NCI-H187 treated with DMSO at 0.1 percent for 48 hours (cell line): ENCODE measurements around the gene MYO18A.
"Not testable (repeated sequence)": the region's sequence is repeated elsewhere in the genome, so short reads cannot be mapped to it uniquely, and the experiment has no call there.

Source experiments
- DNase-seq: peaks from one replicate; lab custom pipeline; 2025; lab: John Stamatoyannopoulos, UW

Gene MYO18A

DNA sequence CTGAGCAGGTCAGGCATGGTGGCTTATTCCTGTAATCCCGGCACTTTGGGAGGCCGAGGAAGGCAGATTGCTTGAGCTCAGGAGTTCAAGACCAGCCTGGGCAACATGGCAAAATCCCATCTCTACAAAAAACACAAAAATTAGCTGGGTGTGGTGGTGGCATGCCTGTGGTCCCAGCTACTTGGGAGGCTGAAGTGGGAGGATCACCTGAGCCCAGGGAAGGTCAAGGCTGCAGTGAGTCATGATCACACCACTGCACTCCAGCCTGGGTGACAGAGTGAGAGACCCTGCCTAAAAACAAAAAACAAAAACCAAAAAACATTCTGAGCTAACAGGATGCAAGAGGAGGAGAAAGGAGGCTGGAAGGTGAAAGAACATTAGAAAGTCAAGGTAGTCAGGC lies 33.0 kb downstream of the MYO18A start:
- DNase-seq: not testable (repeated sequence)

DNA sequence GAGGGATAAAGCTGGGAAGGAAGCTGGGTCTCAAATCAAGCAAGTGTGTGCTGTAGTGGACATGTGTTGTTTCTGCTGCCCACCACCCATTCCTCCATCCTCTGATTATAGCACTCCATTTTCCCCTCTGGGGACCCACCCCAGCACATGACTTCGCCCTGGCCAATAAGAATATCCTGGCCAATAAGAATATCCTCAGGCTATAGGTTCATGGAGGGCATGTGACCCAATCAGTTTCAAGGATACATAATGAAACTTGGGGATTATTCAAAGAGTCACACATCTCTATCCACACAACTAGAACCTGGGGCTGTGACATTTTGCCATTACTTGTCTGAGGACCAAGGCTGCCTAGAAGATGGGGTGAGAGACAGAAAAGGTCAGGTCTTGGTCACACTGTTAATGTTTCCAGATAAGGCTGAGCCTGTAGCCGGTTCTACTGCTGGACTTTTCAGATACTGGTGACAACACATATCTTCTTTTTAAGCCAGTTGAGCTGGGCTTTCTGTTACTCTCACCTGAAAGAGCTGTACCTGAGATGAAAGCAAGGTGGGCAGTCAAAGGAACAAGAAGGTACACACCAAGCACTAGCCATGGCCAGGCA lies 33.7 kb downstream of the MYO18A start:
- no peak for DNase-seq

DNA sequence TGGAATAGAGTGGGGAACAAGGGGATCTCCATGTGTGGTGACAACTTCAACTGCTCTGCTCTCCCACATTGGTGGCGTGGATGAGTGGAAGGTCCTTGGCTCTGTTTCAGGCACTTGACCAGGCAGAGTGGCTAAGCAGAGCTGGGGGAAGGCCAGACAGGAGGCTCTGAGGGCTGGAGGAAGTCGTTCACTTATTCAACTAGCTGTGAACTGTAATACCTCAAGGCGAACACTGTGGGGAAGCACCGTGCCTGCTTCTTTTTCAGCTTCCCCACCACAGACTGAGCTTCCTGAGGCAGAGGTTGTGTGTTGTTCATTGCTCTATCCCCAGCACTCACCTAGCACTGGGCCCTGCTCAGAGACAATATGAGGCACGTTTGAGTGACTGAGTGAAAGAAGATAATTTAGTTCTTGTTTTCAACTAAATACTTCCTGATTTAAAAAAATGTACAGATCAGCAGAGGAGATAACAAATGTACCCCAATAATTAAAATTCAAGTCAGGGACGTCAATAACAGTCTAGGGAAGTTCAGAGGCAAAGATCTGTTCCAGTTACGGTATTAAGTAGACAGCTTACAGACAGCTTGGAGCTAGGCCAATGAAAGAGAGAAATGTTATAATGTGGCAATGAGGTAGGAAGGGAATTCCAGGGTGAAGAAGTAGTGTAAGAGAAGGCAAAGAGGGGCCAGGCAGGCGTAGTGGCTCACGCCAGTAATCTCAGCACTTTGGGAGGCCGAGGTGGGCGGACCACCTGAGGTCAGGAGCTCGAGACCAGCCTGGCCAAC lies 34.7 kb downstream of the MYO18A start:
- no peak for DNase-seq

DNA sequence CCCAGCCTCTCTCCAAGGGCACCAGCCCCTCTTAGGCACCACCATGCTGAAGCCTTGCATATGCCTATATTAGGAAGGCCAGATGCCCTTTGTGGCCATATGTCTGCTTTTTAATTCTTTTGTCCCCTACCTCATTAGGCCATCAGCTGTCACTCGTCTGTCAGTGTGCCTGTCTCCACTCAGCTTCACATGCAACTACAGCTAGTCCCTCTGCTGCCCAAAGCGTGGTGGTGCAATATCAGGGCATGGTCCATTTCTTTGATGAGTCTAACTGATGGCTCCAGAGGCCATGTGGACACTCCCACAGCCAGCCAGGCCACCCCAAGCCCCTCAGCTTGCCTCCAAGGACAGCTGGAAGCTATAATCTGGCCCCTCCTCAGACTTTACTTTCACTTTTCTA lies 36.3 kb downstream of the MYO18A start:
- DNase-seq: no peak

- no peak for DNase-seq
These were observed 38.7 kb downstream of the MYO18A start for GRCh38 chr17:29141514-29141876.

- no peak for DNase-seq
These were observed 39.3 kb downstream of the MYO18A start for GRCh38 chr17:29140631-29141513.

DNA sequence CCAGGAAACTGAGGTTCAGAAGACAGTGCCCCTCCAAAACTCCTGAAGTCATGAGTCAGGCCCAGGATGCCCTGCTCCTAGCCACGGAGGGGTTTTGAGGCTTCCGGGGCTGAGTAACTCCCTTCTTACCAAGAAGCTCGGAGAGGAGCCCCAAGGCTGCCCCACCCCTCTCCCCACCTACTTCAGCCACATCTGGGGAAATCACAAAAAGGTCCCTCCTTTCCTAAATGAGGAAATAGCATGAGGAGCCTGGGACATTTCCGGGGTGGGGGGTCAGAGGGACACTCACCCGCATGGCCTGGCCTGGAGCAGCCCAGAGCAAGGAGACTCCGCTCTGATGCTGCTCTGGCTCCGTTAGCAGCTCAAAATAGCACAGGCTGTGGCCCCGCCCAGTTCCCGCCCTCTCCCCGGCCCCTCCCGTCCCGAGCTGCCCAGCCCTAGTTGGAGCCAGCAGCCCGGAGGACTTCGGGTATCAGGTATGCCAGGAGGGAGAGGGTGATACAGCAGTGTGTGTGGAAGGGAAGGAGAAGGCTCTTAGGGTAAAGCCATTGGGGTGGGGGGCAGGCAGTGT lies 40.1 kb downstream of the MYO18A start:
- DNase-seq: no peak

GRCh38 chr17:29138971-29139691 lies 41.1 kb downstream of the MYO18A start:
- no peak for DNase-seq

- DNase-seq: no peak
These were observed 41.8 kb downstream of the MYO18A start for GRCh38 chr17:29138184-29138955.

DNA sequence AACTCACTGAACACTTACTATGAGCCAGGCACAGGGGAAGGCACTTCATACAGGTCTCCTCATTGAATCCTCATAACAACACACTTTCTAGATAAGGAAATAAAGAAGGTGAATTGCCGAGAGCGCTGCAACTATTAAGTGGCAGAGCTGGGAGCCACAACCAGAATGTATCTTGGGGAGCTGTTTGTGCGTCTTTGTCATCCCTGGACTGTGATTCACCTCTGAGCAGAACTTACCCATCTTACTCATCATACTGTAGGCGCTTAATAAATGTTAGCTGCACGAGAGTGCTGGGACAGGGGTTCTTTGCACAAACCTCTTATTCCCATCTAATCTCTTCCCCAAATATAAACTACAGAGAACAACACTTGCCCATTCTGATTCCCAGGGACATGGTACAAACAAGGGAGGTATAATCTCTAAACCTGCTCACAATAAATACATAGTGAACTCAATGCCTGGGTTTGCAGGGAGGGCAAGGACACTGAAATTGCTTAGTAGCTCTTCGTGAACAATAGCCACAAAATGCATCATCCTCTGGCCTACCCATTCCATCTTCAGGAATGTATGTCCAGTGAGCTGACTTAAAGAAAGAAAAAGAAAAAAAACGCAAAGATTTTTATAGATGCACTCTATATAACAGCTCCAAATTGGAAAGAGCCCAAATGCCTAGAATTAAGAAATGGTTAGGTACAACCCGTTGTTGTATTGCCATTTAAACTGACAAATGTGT lies 43.0 kb downstream of the MYO18A start:
- DNase-seq: no peak

- no peak for DNase-seq
These were observed 44.7 kb downstream of the MYO18A start for GRCh38 chr17:29135464-29135863.

DNA sequence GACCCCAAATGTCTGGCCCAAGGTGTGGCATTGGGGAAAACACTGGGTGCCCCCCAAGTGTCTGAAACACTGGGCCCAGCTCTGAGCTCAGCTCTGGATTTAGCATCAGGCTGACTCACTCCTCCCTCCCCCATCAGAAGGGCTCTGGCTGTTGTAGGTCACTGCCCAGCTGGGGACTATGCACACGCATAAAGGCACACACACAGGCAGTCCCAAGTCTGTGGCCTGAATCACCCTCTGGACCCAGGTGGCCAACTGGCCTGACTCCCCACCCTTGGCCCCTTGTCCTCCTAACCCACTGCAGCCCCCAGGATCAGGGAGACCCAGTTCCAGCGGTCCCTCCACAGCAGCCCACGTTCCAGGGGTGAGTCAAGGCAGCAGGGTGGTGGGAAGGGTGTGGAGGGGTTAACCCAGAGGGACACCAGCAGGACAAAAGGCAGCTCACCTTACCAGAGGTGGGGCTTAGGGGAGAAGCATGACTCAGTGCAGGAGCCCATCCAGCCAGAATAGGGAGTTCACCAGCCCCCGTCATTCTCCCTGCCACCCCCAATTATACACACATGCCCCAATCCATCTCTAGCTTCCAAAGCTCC lies 47.0 kb downstream of the MYO18A start:
- no peak for DNase-seq

DNA sequence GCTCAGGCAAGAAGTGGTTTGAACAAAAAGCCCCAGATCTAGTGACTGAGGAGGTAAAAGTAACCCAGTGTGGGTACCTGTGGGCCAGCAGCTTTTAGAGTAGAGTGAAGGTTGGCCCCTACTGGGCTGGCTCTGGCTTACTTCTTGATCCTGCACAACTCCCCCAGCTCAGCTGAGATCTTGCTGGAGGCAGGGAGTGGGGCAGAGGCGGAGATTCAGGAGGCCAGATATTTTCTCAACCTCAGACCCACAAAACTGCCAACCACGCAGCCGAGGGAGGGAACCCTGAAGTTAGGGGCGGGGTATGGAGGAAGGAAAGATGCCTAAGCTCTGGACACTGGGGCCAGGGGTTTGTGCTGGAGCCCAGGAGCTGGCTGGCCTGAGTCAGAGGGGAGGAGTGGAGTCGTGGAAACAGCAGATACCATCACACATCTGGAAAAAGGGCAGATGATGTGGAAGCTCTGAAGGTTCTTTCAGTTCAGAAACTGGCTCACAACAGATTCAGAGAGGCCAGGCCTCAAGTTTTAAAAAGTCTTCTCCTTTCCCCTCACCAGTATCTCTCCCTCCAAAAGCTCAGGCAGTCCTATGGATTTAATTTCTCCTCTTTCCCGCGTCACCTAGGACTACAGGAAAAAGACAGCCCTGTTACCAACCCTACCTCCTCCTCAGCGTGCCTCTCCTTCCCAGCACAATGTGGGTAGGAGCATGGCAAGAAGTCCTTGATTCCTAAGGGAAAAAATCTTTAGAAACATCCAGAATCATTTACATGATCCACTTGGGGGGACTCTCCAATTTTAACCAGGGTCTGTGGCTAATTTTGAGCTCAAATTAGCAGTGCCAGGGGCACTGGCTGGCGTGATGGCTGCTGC lies 48.1 kb downstream of the MYO18A start:
- DNase-seq: no peak

- no peak for DNase-seq
These were observed 50.5 kb downstream of the MYO18A start for GRCh38 chr17:29129731-29130130.

DNA sequence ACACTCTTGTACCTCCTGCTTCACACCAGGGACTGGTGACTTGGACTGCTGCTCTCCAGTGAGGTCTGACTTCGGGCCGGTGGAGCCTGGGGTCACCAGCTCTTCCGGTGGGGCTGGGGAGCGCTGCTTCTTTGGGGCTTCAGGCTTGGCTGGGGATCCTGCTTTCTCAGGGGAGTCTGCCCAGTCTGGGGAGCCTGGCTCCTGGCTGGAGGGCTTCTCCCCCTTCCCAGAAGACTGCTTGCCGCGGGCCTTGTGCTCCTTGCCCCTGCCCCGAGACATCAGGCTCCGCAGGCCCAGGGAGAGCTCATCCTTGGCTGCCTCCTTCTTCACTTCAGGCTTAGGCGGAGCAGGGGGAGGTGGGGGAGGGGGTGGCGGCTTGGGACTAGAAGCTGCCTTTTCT lies 52.4 kb downstream of the MYO18A start:
- no peak for DNase-seq

DNA sequence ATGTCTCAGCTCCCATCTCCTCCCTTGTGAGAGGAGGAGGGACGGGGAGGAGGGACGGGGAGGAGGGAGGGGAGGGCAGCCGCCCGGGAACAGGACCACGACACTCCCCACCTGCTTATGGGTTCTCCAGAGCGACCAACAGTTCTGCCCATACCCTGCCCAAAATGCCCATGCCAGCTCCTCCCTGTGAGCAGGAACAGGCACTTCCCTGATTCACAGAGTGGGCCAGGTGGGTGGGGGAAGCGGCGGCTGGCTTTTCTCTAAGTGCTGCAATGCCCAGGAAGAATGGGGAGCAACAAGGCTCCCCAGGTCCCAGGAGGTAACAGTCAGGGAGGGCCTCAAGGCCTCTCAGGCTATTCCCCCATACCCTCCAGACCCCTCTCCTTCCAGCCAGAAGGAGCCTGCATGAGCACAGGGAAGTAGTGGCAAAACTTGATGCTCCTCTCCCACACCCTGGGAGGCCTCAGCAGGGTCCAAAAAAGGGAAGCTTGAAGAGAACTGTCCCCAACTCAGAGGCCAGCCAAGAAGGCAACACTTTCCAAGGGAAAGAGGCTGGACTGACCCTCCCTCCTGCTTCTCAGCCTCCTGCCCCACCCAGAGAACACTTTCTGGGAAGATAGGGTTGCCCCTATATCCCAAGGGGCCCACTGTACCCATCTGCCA lies 53.8 kb downstream of the MYO18A start:
- DNase-seq: no peak

- no peak for DNase-seq
These were observed 54.5 kb downstream of the MYO18A start for GRCh38 chr17:29125651-29126050.

- no peak for DNase-seq
These were observed 55.3 kb downstream of the MYO18A start for GRCh38 chr17:29124925-29125273.
